B cell (primary cell): ENCODE measurements around the gene PTPRQ. TPM values are rescaled to one million over a fixed set of nuclear protein-coding genes. Genes with fewer than 3 reads are reported as not detected.

ENCODE experiments used
- ATAC-seq: fragments of 200-7000 bp; cut with Tn5 transposase; one replicate; pipeline ENCODE4 v1.10.0; 2021; ENCODE audit warnings: low read depth, mild to moderate bottlenecking, moderate number of reproducible peaks, moderate library complexity
- CTCF ChIA-PET: fragments of 350-600 bp; sonication (Branson Sonifier 250); formaldehyde crosslinking; loops from one replicate; lab custom pipeline; 2021; ENCODE audit warnings: antibody characterized with exemption, inconsistent platforms; lab: Charles Lee
- POLR2A ChIA-PET: fragments of 350-600 bp; sonication (Branson Sonifier 250); formaldehyde crosslinking; loops from one replicate; lab custom pipeline; 2021; ENCODE audit warnings: antibody characterized with exemption; lab: Charles Lee
- DNase-seq: peaks from one replicate; pipeline ENCODE4 v3.0.0; 2013
- H2AFZ ChIP-seq: 2 replicates; pipeline ENCODE4 v1.6.1; 2012; ENCODE audit warnings: mild to moderate bottlenecking, low read depth, low read length; ENCODE audit not compliant: insufficient read depth, poor library complexity, severe bottlenecking
- H3K27ac ChIP-seq, 2 donors: 1 replicate in 1 of 2; 2 replicates in 1 of 2; pipeline ENCODE4 v1.5.1; 2012 to 2013; ENCODE audit warnings: low read length in 2 of 2, mild to moderate bottlenecking in 2 of 2, moderate library complexity in 1 of 2
- H3K27me3 ChIP-seq, 4 experiments: fragments of 200-600 bp in 1 of 4; sonication (generic) in 1 of 4; replicated peaks in 1 of 4; 1 replicate in 2 of 4; 2 replicates in 2 of 4; pipeline versions ENCODE4 v1.6.1 to v1.7.0; 2013 to 2016; ENCODE audit warnings: low read length in 3 of 4, mild to moderate bottlenecking in 2 of 4, mixed read lengths in 1 of 4, moderate library complexity in 1 of 4; ENCODE audit not compliant: insufficient read depth in 4 of 4, control insufficient read depth in 3 of 4; ENCODE audit errors: control extremely low read depth in 1 of 4
- H3K36me3 ChIP-seq, 2 experiments: replicated peaks in 1 of 2; 1 replicate in 1 of 2; 2 replicates in 1 of 2; pipeline versions ENCODE4 v1.6.1 to v1.7.1; 2013; ENCODE audit warnings: low read length in 1 of 2; ENCODE audit not compliant: insufficient read depth in 2 of 2, control insufficient read depth in 1 of 2; ENCODE audit errors: control extremely low read depth in 1 of 2, extremely low read depth in 1 of 2
- H3K4me1 ChIP-seq, 2 donors: fragments of 200-600 bp in 1 of 2; sonication (generic) in 1 of 2; 1 replicate in 1 of 2; 2 replicates in 1 of 2; pipeline versions ENCODE4 v1.5.1 to v1.6.1; 2013 to 2017; ENCODE audit warnings: low read length in 2 of 2; ENCODE audit not compliant: control insufficient read depth in 2 of 2, insufficient read depth in 2 of 2
- H3K4me2 ChIP-seq: replicated peaks from 2 replicates; pipeline ENCODE3; 2012; ENCODE audit warnings: mild to moderate bottlenecking, low read depth, low read length; ENCODE audit not compliant: poor library complexity, severe bottlenecking
- H3K4me3 ChIP-seq, 5 experiments: fragments of 200-600 bp in 1 of 5; sonication (generic) in 1 of 5; 1 replicate in 3 of 5; 2 replicates in 2 of 5; pipeline versions ENCODE4 v1.5.1 to v1.7.0; 2011 to 2016; ENCODE audit warnings: low read length in 4 of 5, mild to moderate bottlenecking in 4 of 5, low read depth in 2 of 5, control low read depth in 1 of 5, moderate library complexity in 1 of 5; ENCODE audit not compliant: insufficient read depth in 1 of 5; ENCODE audit errors: control extremely low read depth in 1 of 5, extremely low read depth in 1 of 5
- H3K79me2 ChIP-seq: fragments of 200-600 bp; sonication (generic); one replicate; pipeline ENCODE4 v1.6.0; 2016; ENCODE audit warnings: low read length; ENCODE audit not compliant: control insufficient read depth, insufficient read depth
- H3K9ac ChIP-seq: fragments of 200-600 bp; sonication (generic); 2 replicates; pipeline ENCODE4 v1.6.1; 2017; ENCODE audit warnings: mild to moderate bottlenecking, low read length, moderate library complexity
- H3K9me3 ChIP-seq, 3 donors: one replicate each; pipeline versions ENCODE4 v1.6.1 to v1.7.1; 2013; ENCODE audit warnings: low read length in 2 of 3; ENCODE audit not compliant: control insufficient read depth in 2 of 3, insufficient read depth in 1 of 3; ENCODE audit errors: control extremely low read depth in 1 of 3
- H4K20me1 ChIP-seq: 2 replicates; pipeline ENCODE4 v1.6.0; 2012; ENCODE audit warnings: mild to moderate bottlenecking, low read length; ENCODE audit not compliant: insufficient read depth, control insufficient read depth, poor library complexity, severe bottlenecking
- H3K27ac Mint-ChIP-seq: one replicate; pipeline ENCODE4 v1.8.0; 2021; ENCODE audit warnings: mixed read lengths
- H3K27me3 Mint-ChIP-seq: one replicate; pipeline ENCODE4 v1.8.0; 2021; ENCODE audit warnings: mixed read lengths
- H3K4me1 Mint-ChIP-seq: one replicate; pipeline ENCODE4 v1.8.0; 2021; ENCODE audit warnings: mixed read lengths
- H3K4me3 Mint-ChIP-seq: one replicate; pipeline ENCODE4 v1.8.0; 2021; ENCODE audit warnings: mixed read lengths
- H3K9me3 Mint-ChIP-seq: one replicate; pipeline ENCODE4 v1.8.0; 2022; ENCODE audit warnings: mixed read lengths; ENCODE audit not compliant: insufficient read depth
- CTCF ChIP-seq: fragments of 200-600 bp; IDR thresholded peaks from one replicate; pipeline ENCODE4 v1.8.0; 2022; ENCODE audit warnings: antibody characterized with exemption, mild to moderate bottlenecking
- EZH2 ChIP-seq: IDR thresholded peaks from 2 replicates; pipeline ENCODE4 v1.6.1; 2012; ENCODE audit warnings: borderline replicate concordance, low read depth, mild to moderate bottlenecking, moderate library complexity, low read length; ENCODE audit not compliant: insufficient read depth, poor library complexity, severe bottlenecking
- WGBS: methylation state at CpG from one replicate; pipeline ENCODE4 v1.1.5; 2013; ENCODE audit warnings: missing lambda C conversion rate; ENCODE audit not compliant: insufficient coverage; 5-methylcytosine and 5-hydroxymethylcytosine counted together
- intact Hi-C: fragments of 100-400 bp; cut with micrococcal nuclease; formaldehyde crosslinking; loops from one replicate; pipeline ENCODE4 v1.10.0; 2022
- polyA plus RNA-seq: library from polyadenylated mRNA; depleted of rRNA; stranded (reverse); fragments of >200 nt; gene quantifications from 2 replicates; pipeline ENCODE4 v1.2.3, GENCODE V29; 2012
- total RNA-seq, 2 donors: library from RNA; stranded (reverse); fragments of 120-200 nt in 1 of 2; gene quantifications; 1 replicate in 1 of 2; 2 replicates in 1 of 2; pipeline versions ENCODE4 v1.2.3 to v1.2.4, GENCODE V29; 2013 to 2022

The PTPRQ gene
- total and polyA plus RNA-seq, 2 donors (not counting 1 experiment from before 2014, with no cell fraction given): not detected

GRCh38 chr12:80681786-80682185 lies 237.8 kb downstream of the PTPRQ start:
- DNase-seq: no peak
- H3K4me1 Mint-ChIP-seq: no peaks in the 10 kb centered on the region

GRCh38 chr12:80684077-80684495 lies 240.1 kb downstream of the PTPRQ start:
- Histone ChIP-seq H3K4me2 (no peak overlapping the region), H4K20me1 (no peaks in the 10 kb centered on the region), H3K9ac (no peak overlapping the region), H3K27ac (no peak overlapping the region), H3K4me3 (no peak overlapping the region), H2AFZ (no peak overlapping the region), H3K79me2 (no peaks in the 10 kb centered on the region), H3K36me3 (no peaks in the 10 kb centered on the region), H3K9me3 (no peaks in the 10 kb centered on the region), H3K27me3 (no peaks in the 10 kb centered on the region), H3K4me1 (no peaks in the 10 kb centered on the region)
- 70% methylated on average over 5 of the region's 7 CpGs for WGBS
- intact Hi-C loops: no loop called here
- DNase-seq (no peak), ATAC-seq (no peak)
- Mint-ChIP-seq H3K4me3 (no peak overlapping the region), H3K9me3 (no peaks in the 10 kb centered on the region), H3K4me1 (no peaks in the 10 kb centered on the region), H3K27me3 (no peaks in the 10 kb centered on the region), H3K27ac (no peak overlapping the region)
- CTCF ChIA-PET: no interaction called here
- POLR2A ChIA-PET: no interaction called here
- no peak for TF ChIP-seq EZH2
- no peak for TF ChIP-seq CTCF

More at GRCh38 chr12:80681786-80682185, 237.8 kb downstream of the PTPRQ start:
- CTCF ChIA-PET: no interaction called here
- H3K9me3 ChIP-seq: no peaks in the 10 kb centered on the region
- ATAC-seq: no peak
- Mint-ChIP-seq H3K27ac (no peak overlapping the region), H3K9me3 (no peaks in the 10 kb centered on the region), H3K27me3 (no peaks in the 10 kb centered on the region), H3K4me3 (no peak overlapping the region)
- H2AFZ ChIP-seq: no peak overlapping the region
- TF ChIP-seq CTCF (no peak), EZH2 (no peak)
- POLR2A ChIA-PET: no interaction called here
- H4K20me1 ChIP-seq: no peaks in the 10 kb centered on the region
- no peak overlapping the region for H3K27ac ChIP-seq
- no CpG with 5 or more reads among the region's 3 CpGs for WGBS
- no peak overlapping the region for H3K4me3 ChIP-seq
- no peaks in the 10 kb centered on the region for H3K79me2 ChIP-seq
- no peaks in the 10 kb centered on the region for H3K4me1 ChIP-seq
- intact Hi-C loops: no loop called here
- no peak overlapping the region for H3K4me2 ChIP-seq
- H3K27me3 ChIP-seq: no peaks in the 10 kb centered on the region
- H3K36me3 ChIP-seq: no peaks in the 10 kb centered on the region
- no peak overlapping the region for H3K9ac ChIP-seq
